ENCODE data around the gene GLCE. TPM values are rescaled to one million over a fixed set of nuclear protein-coding genes. Genes with fewer than 3 reads are reported as not detected.

Gene GLCE
- total and polyA plus RNA-seq, 9 of the 15 experiments (the other 6 are each of a cell fraction or from before 2014, with no cell fraction given), result 4.6 to 12.3 (median 10.6) TPM

- in situ Hi-C loops (cut with MboI), result no loop called here
- no peak for ATAC-seq
- Histone ChIP-seq H3K79me2 (ENCODE audit: control insufficient read depth, insufficient read depth, low read length) (no peaks in the 10 kb centered on the region), H3K27me3 (ENCODE audit: control insufficient read depth in 2 of 2, insufficient read depth in 2 of 2, low read length in 2 of 2) (peaks cover 4 to 12% of the 10 kb centered on the region in 2 experiments; a peak in 3 of 5 replicates), H3K36me3 (ENCODE audit: control insufficient read depth, insufficient read depth, low read length) (no peaks in the 10 kb centered on the region), H2AFZ (ENCODE audit: low read depth, low read length) (no peak overlapping the region), H3K4me1 (replicated peaks in 1 of 2; ENCODE audit: control insufficient read depth in 2 of 2, insufficient read depth in 2 of 2, low read length in 2 of 2) (0 out of 5 replicates have a peak, but pooled peaks cover 0 to 5% of the 10 kb centered on the region in 2 experiments), H3K4me2 (ENCODE audit: insufficient read depth, low read length) (no peak overlapping the region), H3K9me3 (replicated peaks; ENCODE audit: control insufficient read depth, insufficient read depth, low read depth, low read length) (no peaks in the 10 kb centered on the region), H3K4me3 (no peak overlapping the region), H3K9me1 (ENCODE audit: control insufficient read depth, insufficient read depth, low read length) (no peaks in the 10 kb centered on the region), H3K27ac (ENCODE audit: extremely low read depth, low read depth, low read length) (no peak overlapping the region), H3K9ac (ENCODE audit: insufficient read depth in 1 of 2, low read depth in 2 of 2, low read length in 2 of 2) (no peak overlapping the region), H4K20me1 (replicated peaks; ENCODE audit: control insufficient read depth, insufficient read depth, low read length) (no peaks in the 10 kb centered on the region)
- intact Hi-C loops (cut with micrococcal nuclease), result no loop called here
- no peak for TF ChIP-seq ZNF280B (CRISPR knock-in tag; IDR thresholded peaks at IDR 0.05)
- no peak for TF ChIP-seq CEBPB (tag; IDR thresholded peaks at IDR 0.05)
- no peak for TF ChIP-seq U2AF1 (optimal IDR thresholded peaks at IDR 0.05; ENCODE audit: low read depth, low read length)
- no peak for TF ChIP-seq ESRRA (IDR thresholded peaks at IDR 0.05; ENCODE audit: borderline replicate concordance, low read depth)
- no peak for TF ChIP-seq PHB2 (IDR thresholded peaks at IDR 0.05; ENCODE audit: low read depth)
- no peak for TF ChIP-seq SP2 (IDR thresholded peaks at IDR 0.05; ENCODE audit: extremely low read depth, low read depth, low read length, poor library complexity, severe bottlenecking)
- TF ChIP-seq, protein P1, sequence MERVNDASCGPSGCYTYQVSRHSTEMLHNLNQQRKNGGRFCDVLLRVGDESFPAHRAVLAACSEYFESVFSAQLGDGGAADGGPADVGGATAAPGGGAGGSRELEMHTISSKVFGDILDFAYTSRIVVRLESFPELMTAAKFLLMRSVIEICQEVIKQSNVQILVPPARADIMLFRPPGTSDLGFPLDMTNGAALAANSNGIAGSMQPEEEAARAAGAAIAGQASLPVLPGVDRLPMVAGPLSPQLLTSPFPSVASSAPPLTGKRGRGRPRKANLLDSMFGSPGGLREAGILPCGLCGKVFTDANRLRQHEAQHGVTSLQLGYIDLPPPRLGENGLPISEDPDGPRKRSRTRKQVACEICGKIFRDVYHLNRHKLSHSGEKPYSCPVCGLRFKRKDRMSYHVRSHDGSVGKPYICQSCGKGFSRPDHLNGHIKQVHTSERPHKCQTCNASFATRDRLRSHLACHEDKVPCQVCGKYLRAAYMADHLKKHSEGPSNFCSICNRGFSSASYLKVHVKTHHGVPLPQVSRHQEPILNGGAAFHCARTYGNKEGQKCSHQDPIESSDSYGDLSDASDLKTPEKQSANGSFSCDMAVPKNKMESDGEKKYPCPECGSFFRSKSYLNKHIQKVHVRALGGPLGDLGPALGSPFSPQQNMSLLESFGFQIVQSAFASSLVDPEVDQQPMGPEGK (CRISPR knock-in tag; IDR thresholded peaks at IDR 0.05; ENCODE audit: borderline replicate concordance), result no peak
- POLR2A ChIA-PET, result interaction anchor here (1.1 kb wide), 1 partner anchor 10 kb away, joined by 3 read pairs; the partner anchor contains the start of gene GLCE
- BruUV-seq (replicated peaks), result no TSS peak
- no peak for FAIRE-seq
- WGBS (ENCODE audit: insufficient coverage, low coverage, missing lambda C conversion rate), result 5% methylated on average over 2 of the region's 2 CpGs
- DNase-seq (ENCODE audit: extremely low read depth in 1 of 4, low spot score in 3 of 4), result no peak
- CTCF ChIA-PET (ENCODE audit: low intra/inter-chr PET ratio), result no interaction called here
Observed at GRCh38 chr15:69150841-69151240, 9.6 kb upstream of the GLCE start.
